HEK293 (cell line): ENCODE measurements around the gene HS3ST3A1.

Source experiments
- CTCF ChIA-PET: fragments of 350-600 bp; formaldehyde crosslinking; extraction: SDS; loops from one replicate; lab custom pipeline; 2021; ENCODE audit warnings: antibody characterized with exemption; lab: Yijun Ruan, JAX
- POLR2A ChIA-PET: fragments of 300-600 bp; formaldehyde crosslinking; extraction: SDS; loops from one replicate; lab custom pipeline; 2020; ENCODE audit warnings: antibody characterized with exemption, inconsistent platforms; lab: Yijun Ruan, JAX
- H3K27ac ChIP-seq: fragments of 200-500 bp; sonication (Bioruptor generic); 2 replicates; pipeline ENCODE4 v1.5.1; 2014; ENCODE audit warnings: low read depth, low read length, control low read depth, inconsistent platforms; ENCODE audit errors: extremely low read depth
- H3K36me3 ChIP-seq, 2 experiments: fragments of 200-500 bp in 1 of 2; sonication (Bioruptor generic) in 1 of 2; 1 replicate in 1 of 2; 2 replicates in 1 of 2; pipeline ENCODE4 v1.5.1; 2014 to 2017; ENCODE audit warnings: inconsistent platforms in 2 of 2, low read length in 2 of 2; ENCODE audit not compliant: control insufficient read depth in 2 of 2, insufficient read depth in 1 of 2
- H3K4me1 ChIP-seq: fragments of 200-500 bp; sonication (Bioruptor generic); 2 replicates; pipeline ENCODE4 v1.5.1; 2014; ENCODE audit warnings: mild to moderate bottlenecking, low read length, inconsistent platforms; ENCODE audit not compliant: control insufficient read depth, insufficient read depth
- H3K4me3 ChIP-seq: 2 replicates; pipeline ENCODE4 v1.5.1; 2011; ENCODE audit warnings: low read depth, mild to moderate bottlenecking, control low read depth, low read length, moderate library complexity
- H3K9me3 ChIP-seq: fragments of 200-500 bp; sonication (Bioruptor generic); 2 replicates; pipeline ENCODE4 v1.5.1; 2014; ENCODE audit warnings: low read depth, low read length, inconsistent platforms; ENCODE audit not compliant: control insufficient read depth, insufficient read depth
- HOXC10 ChIP-seq: sonication (generic); formaldehyde crosslinking; IDR thresholded peaks from 2 replicates; pipeline ENCODE4 v1.8.1; 2023; ENCODE audit warnings: mild to moderate bottlenecking, missing genetic modification reagents
- KLF16 ChIP-seq: fragments of 450-650 bp; formaldehyde crosslinking; IDR thresholded peaks from 2 replicates; pipeline ENCODE4 v1.5.1; 2017; ENCODE audit warnings: missing biosample characterization, missing genetic modification characterization
- MYNN ChIP-seq: fragments of 450-650 bp; formaldehyde crosslinking; IDR thresholded peaks from 2 replicates; pipeline ENCODE4 v1.5.1; 2016; ENCODE audit warnings: missing biosample characterization, missing genetic modification characterization, borderline replicate concordance
- PRDM1 ChIP-seq: fragments of 450-650 bp; formaldehyde crosslinking; IDR thresholded peaks from 2 replicates; pipeline ENCODE4; 2016; ENCODE audit warnings: missing biosample characterization, missing genetic modification characterization
- SCRT1 ChIP-seq: fragments of 450-650 bp; formaldehyde crosslinking; IDR thresholded peaks from 2 replicates; pipeline ENCODE4 v1.5.1; 2016; ENCODE audit warnings: missing biosample characterization, missing genetic modification characterization, borderline replicate concordance
- YY1 ChIP-seq: fragments of 450-650 bp; formaldehyde crosslinking; IDR thresholded peaks from 2 replicates; pipeline ENCODE4 v1.5.1; 2018; ENCODE audit warnings: missing biosample characterization, missing genetic modification characterization
- ZBTB17 ChIP-seq: fragments of 450-650 bp; formaldehyde crosslinking; IDR thresholded peaks from 2 replicates; pipeline ENCODE4 v1.5.1; 2016; ENCODE audit warnings: missing biosample characterization, missing genetic modification characterization
- ZBTB20 ChIP-seq: fragments of 450-650 bp; formaldehyde crosslinking; IDR thresholded peaks from 2 replicates; pipeline ENCODE4 v1.5.1; 2016; ENCODE audit warnings: missing biosample characterization, missing genetic modification characterization
- ZBTB26 ChIP-seq: fragments of 450-650 bp; formaldehyde crosslinking; optimal IDR thresholded peaks from 2 replicates; pipeline ENCODE3; 2016; ENCODE audit warnings: missing biosample characterization, mild to moderate bottlenecking, missing genetic modification characterization
- ZBTB44 ChIP-seq: fragments of 450-650 bp; IDR thresholded peaks from 2 replicates; pipeline ENCODE4 v1.5.1; 2018; ENCODE audit warnings: missing biosample characterization, mild to moderate bottlenecking, missing genetic modification characterization
- ZBTB6 ChIP-seq: fragments of 450-650 bp; formaldehyde crosslinking; IDR thresholded peaks from 2 replicates; pipeline ENCODE4 v1.5.1; 2017; ENCODE audit warnings: missing biosample characterization, missing genetic modification characterization
- ZFP37 ChIP-seq: fragments of 450-650 bp; formaldehyde crosslinking; IDR thresholded peaks from 2 replicates; pipeline ENCODE4 v1.5.1; 2016; ENCODE audit warnings: missing biosample characterization, missing genetic modification characterization
- ZNF10 ChIP-seq: fragments of 450-650 bp; formaldehyde crosslinking; IDR thresholded peaks from 2 replicates; pipeline ENCODE4 v1.5.1; 2017; ENCODE audit warnings: missing biosample characterization, missing genetic modification characterization
- ZNF221 ChIP-seq: fragments of 450-650 bp; formaldehyde crosslinking; IDR thresholded peaks from 2 replicates; pipeline ENCODE4 v1.5.1; 2017; ENCODE audit warnings: missing biosample characterization, missing genetic modification characterization, borderline replicate concordance
- ZNF23 ChIP-seq: fragments of 450-650 bp; formaldehyde crosslinking; IDR thresholded peaks from 2 replicates; pipeline ENCODE4 v1.5.1; 2016; ENCODE audit warnings: missing biosample characterization, missing genetic modification characterization, borderline replicate concordance
- ZNF239 ChIP-seq: fragments of 450-650 bp; formaldehyde crosslinking; IDR thresholded peaks from 2 replicates; pipeline ENCODE4 v1.5.1; 2016; ENCODE audit warnings: missing biosample characterization, missing genetic modification characterization
- ZNF24 ChIP-seq: fragments of 450-650 bp; formaldehyde crosslinking; IDR thresholded peaks from 2 replicates; pipeline ENCODE4 v1.5.1; 2016; ENCODE audit warnings: missing biosample characterization, missing genetic modification characterization
- ZNF26 ChIP-seq: fragments of 450-650 bp; formaldehyde crosslinking; IDR thresholded peaks from 2 replicates; pipeline ENCODE4 v1.5.1; 2016; ENCODE audit warnings: missing biosample characterization, missing genetic modification characterization
- ZNF274 ChIP-seq, 2 experiments: fragments of 200-500 bp in 1 of 2; fragments of 450-650 bp in 1 of 2; sonication (Bioruptor generic) in 1 of 2; formaldehyde crosslinking in 1 of 2; IDR thresholded peaks; 2 replicates each; pipeline versions ENCODE4 v1.5.1 to v1.6.1; 2014 to 2016; ENCODE audit warnings: borderline replicate concordance in 1 of 2, inconsistent platforms in 1 of 2, low read length in 1 of 2, missing biosample characterization in 1 of 2, missing genetic modification characterization in 1 of 2
- ZNF561 ChIP-seq: fragments of 450-650 bp; IDR thresholded peaks from 2 replicates; pipeline ENCODE4 v1.5.1; 2018; ENCODE audit warnings: missing biosample characterization, missing genetic modification characterization, borderline replicate concordance
- ZNF585B ChIP-seq: fragments of 450-650 bp; formaldehyde crosslinking; IDR thresholded peaks from 2 replicates; pipeline ENCODE4 v1.5.1; 2016; ENCODE audit warnings: missing biosample characterization, missing genetic modification characterization
- ZNF621 ChIP-seq: fragments of 450-650 bp; formaldehyde crosslinking; IDR thresholded peaks from 2 replicates; pipeline ENCODE4 v1.5.1; 2017; ENCODE audit warnings: missing biosample characterization, missing genetic modification characterization
- ZNF623 ChIP-seq: fragments of 450-650 bp; formaldehyde crosslinking; IDR thresholded peaks from 2 replicates; pipeline ENCODE4 v1.5.1; 2016; ENCODE audit warnings: missing biosample characterization, missing genetic modification characterization
- ZNF624 ChIP-seq: fragments of 450-650 bp; formaldehyde crosslinking; IDR thresholded peaks from 2 replicates; pipeline ENCODE4 v1.5.1; 2017; ENCODE audit warnings: missing biosample characterization, missing genetic modification characterization
- ZNF645 ChIP-seq: fragments of 450-650 bp; formaldehyde crosslinking; IDR thresholded peaks from 2 replicates; pipeline ENCODE4; 2016; ENCODE audit warnings: missing biosample characterization, missing genetic modification characterization
- ZNF660 ChIP-seq: fragments of 450-650 bp; IDR thresholded peaks from 2 replicates; pipeline ENCODE4 v1.5.1; 2018; ENCODE audit warnings: missing biosample characterization, mild to moderate bottlenecking, missing genetic modification characterization
- ZNF747 ChIP-seq: fragments of 450-650 bp; formaldehyde crosslinking; IDR thresholded peaks from 2 replicates; pipeline ENCODE4 v1.5.1; 2016; ENCODE audit warnings: missing biosample characterization, missing genetic modification characterization
- ZNF768 ChIP-seq: fragments of 450-650 bp; formaldehyde crosslinking; IDR thresholded peaks from 2 replicates; pipeline ENCODE4 v1.5.1; 2018; ENCODE audit warnings: missing biosample characterization, mild to moderate bottlenecking, missing genetic modification characterization
- ZNF785 ChIP-seq: fragments of 450-650 bp; formaldehyde crosslinking; IDR thresholded peaks from 2 replicates; pipeline ENCODE4 v1.5.1; 2016; ENCODE audit warnings: missing biosample characterization, missing genetic modification characterization
- ZNF791 ChIP-seq: fragments of 450-650 bp; formaldehyde crosslinking; IDR thresholded peaks from 2 replicates; pipeline ENCODE4 v1.5.1; 2016; ENCODE audit warnings: missing biosample characterization, missing genetic modification characterization
- ZSCAN23 ChIP-seq: fragments of 450-650 bp; formaldehyde crosslinking; IDR thresholded peaks from 2 replicates; pipeline ENCODE4 v1.5.1; 2016; ENCODE audit warnings: missing biosample characterization, missing genetic modification characterization

Gene HS3ST3A1

GRCh38 chr17:13609941-13610340 is 8.2 kb upstream of the HS3ST3A1 start:
- Histone ChIP-seq H3K27ac (no peak overlapping the region), H3K9me3 (no peaks in the 10 kb centered on the region; the same call in 1 of the 2 replicates), H3K4me3 (no peak overlapping the region), H3K36me3 (no peaks in the 10 kb centered on the region), H3K4me1 (no peaks in the 10 kb centered on the region)
- ChIA-PET POLR2A (no interaction called here), CTCF (interaction anchor here (0.5 kb wide), 1 partner anchor 1317 kb away, joined by 3 read pairs; no protein-coding TSS in a partner anchor)
- no peak for TF ChIP-seq ZNF624 (tag by site-specific recombination)
- TF ChIP-seq ZNF660 (tag by site-specific recombination), result no peak
- no peak for TF ChIP-seq ZNF645 (tag by site-specific recombination)
- TF ChIP-seq ZNF23 (tag by site-specific recombination), result no peak
- no peak for TF ChIP-seq ZBTB17 (tag by site-specific recombination)
- TF ChIP-seq SCRT1, result no peak
- TF ChIP-seq ZNF239 (tag by site-specific recombination), result no peak
- TF ChIP-seq ZNF621 (tag by site-specific recombination), result no peak
- no peak for TF ChIP-seq ZNF747 (tag by site-specific recombination)
- no peak for TF ChIP-seq HOXC10 (CRISPR knock-in tag)
- TF ChIP-seq KLF16 (tag by site-specific recombination), result no peak
- no peak for TF ChIP-seq ZNF26 (tag by site-specific recombination)
- TF ChIP-seq ZBTB44 (tag by site-specific recombination), result no peak
- no peak for TF ChIP-seq ZNF10
- TF ChIP-seq ZNF221, result no peak
- no peak for TF ChIP-seq ZNF768 (tag by site-specific recombination)
- TF ChIP-seq ZNF785 (tag by site-specific recombination), result no peak

GRCh38 chr17:13601322-13601775 is 380 bp downstream of the HS3ST3A1 start:
- CTCF ChIA-PET, result no interaction called here
- Histone ChIP-seq H3K4me1 (peaks cover 8% of the 10 kb centered on the region), H3K4me3 (peak overlapping the region; percentile 60), H3K36me3 (peaks cover 0 to 5% of the 10 kb centered on the region in 2 experiments; a peak in 1 of 3 replicates), H3K9me3 (no peaks in the 10 kb centered on the region), H3K27ac (peak overlapping the region; percentile 96)
- POLR2A ChIA-PET, result interaction anchor here (1.5 to 3.6 kb wide), 2 partner anchors 700 to 708 kb away, joined by 4 to 25 read pairs; partner anchors contain the start of gene HS3ST3B1
- no peak for TF ChIP-seq ZBTB6 (tag by site-specific recombination)
- no peak for TF ChIP-seq ZNF274 (IDR thresholded peaks at IDR 0.05; ENCODE audit: low read length)
- no peak for TF ChIP-seq ZNF274 (tag by site-specific recombination; IDR thresholded peaks at IDR 0.05; ENCODE audit: borderline replicate concordance)
- TF ChIP-seq YY1, result no peak
- no peak for TF ChIP-seq ZNF623 (tag by site-specific recombination)
- TF ChIP-seq ZNF239 (tag by site-specific recombination), result no peak
- peak; percentile 94 for TF ChIP-seq ZBTB26
- TF ChIP-seq ZNF585B, result no peak
- no peak for TF ChIP-seq ZNF791 (tag by site-specific recombination)
- peak; percentile 82 for TF ChIP-seq ZBTB17 (tag by site-specific recombination)
- TF ChIP-seq ZBTB20 (tag by site-specific recombination), result peak; percentile 12
- TF ChIP-seq MYNN (tag by site-specific recombination), result no peak
- TF ChIP-seq PRDM1 (tag by site-specific recombination), result peak; percentile 66; the same call in 1 of the 2 replicates
- TF ChIP-seq ZFP37 (tag by site-specific recombination), result peak; percentile 38; the same call in 1 of the 2 replicates
- no peak for TF ChIP-seq ZNF24
- no peak for TF ChIP-seq ZNF561 (tag by site-specific recombination)
- TF ChIP-seq ZSCAN23 (tag by site-specific recombination), result no peak
